ENCODE data around the gene ATG4B.

DNA sequence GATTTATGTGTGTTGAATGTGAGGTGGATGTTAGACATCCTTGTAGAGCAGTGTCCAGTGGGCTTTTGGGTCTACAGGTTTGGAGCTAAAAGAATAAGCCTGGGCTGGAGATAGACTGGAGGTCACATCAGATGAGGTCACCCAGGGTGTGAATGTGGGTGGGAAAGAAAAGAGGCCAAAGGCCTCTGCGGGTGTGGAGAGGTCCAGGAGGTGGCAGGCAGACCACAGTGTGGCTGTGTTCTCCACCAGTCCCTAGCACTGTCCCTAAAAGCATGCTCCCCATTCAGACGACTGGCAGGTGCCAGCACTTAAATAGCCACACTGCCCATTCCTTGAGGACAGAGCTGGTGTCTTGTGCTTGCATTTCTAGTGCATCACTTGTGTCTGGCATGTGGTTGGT, 4.1 kb downstream of the ATG4B start:
- TF ChIP-seq, protein P1, sequence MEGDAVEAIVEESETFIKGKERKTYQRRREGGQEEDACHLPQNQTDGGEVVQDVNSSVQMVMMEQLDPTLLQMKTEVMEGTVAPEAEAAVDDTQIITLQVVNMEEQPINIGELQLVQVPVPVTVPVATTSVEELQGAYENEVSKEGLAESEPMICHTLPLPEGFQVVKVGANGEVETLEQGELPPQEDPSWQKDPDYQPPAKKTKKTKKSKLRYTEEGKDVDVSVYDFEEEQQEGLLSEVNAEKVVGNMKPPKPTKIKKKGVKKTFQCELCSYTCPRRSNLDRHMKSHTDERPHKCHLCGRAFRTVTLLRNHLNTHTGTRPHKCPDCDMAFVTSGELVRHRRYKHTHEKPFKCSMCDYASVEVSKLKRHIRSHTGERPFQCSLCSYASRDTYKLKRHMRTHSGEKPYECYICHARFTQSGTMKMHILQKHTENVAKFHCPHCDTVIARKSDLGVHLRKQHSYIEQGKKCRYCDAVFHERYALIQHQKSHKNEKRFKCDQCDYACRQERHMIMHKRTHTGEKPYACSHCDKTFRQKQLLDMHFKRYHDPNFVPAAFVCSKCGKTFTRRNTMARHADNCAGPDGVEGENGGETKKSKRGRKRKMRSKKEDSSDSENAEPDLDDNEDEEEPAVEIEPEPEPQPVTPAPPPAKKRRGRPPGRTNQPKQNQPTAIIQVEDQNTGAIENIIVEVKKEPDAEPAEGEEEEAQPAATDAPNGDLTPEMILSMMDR (IDR thresholded peaks at IDR 0.05; ENCODE audit: poor library complexity, severe bottlenecking), result no peak
- no peak for TF ChIP-seq RAD21 (conservative IDR thresholded peaks at IDR 0.05)
- TF ChIP-seq, protein P2, sequence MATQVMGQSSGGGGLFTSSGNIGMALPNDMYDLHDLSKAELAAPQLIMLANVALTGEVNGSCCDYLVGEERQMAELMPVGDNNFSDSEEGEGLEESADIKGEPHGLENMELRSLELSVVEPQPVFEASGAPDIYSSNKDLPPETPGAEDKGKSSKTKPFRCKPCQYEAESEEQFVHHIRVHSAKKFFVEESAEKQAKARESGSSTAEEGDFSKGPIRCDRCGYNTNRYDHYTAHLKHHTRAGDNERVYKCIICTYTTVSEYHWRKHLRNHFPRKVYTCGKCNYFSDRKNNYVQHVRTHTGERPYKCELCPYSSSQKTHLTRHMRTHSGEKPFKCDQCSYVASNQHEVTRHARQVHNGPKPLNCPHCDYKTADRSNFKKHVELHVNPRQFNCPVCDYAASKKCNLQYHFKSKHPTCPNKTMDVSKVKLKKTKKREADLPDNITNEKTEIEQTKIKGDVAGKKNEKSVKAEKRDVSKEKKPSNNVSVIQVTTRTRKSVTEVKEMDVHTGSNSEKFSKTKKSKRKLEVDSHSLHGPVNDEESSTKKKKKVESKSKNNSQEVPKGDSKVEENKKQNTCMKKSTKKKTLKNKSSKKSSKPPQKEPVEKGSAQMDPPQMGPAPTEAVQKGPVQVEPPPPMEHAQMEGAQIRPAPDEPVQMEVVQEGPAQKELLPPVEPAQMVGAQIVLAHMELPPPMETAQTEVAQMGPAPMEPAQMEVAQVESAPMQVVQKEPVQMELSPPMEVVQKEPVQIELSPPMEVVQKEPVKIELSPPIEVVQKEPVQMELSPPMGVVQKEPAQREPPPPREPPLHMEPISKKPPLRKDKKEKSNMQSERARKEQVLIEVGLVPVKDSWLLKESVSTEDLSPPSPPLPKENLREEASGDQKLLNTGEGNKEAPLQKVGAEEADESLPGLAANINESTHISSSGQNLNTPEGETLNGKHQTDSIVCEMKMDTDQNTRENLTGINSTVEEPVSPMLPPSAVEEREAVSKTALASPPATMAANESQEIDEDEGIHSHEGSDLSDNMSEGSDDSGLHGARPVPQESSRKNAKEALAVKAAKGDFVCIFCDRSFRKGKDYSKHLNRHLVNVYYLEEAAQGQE (IDR thresholded peaks at IDR 0.05; ENCODE audit: borderline replicate concordance), result no peak
- TF ChIP-seq SMC3 (conservative IDR thresholded peaks at IDR 0.05; ENCODE audit: poor library complexity), result no peak
- TF ChIP-seq EZH2 (IDR thresholded peaks at IDR 0.05; ENCODE audit: borderline replicate concordance, insufficient read depth, low read length, poor library complexity, severe bottlenecking), result no peak
- no peak for TF ChIP-seq POLR2AphosphoS5 (IDR thresholded peaks at IDR 0.05)

Data from neural cell (in vitro differentiated cells).